Measurements from ENCODE around the gene NOX3. TPM values are rescaled to one million over a fixed set of nuclear protein-coding genes. Genes with fewer than 3 reads are reported as not detected.

NOX3 gene
- total and polyA plus RNA-seq, 2 of the 8 experiments (the other 6 are each of a cell fraction or from before 2014, with no cell fraction given) = not detected

DNA sequence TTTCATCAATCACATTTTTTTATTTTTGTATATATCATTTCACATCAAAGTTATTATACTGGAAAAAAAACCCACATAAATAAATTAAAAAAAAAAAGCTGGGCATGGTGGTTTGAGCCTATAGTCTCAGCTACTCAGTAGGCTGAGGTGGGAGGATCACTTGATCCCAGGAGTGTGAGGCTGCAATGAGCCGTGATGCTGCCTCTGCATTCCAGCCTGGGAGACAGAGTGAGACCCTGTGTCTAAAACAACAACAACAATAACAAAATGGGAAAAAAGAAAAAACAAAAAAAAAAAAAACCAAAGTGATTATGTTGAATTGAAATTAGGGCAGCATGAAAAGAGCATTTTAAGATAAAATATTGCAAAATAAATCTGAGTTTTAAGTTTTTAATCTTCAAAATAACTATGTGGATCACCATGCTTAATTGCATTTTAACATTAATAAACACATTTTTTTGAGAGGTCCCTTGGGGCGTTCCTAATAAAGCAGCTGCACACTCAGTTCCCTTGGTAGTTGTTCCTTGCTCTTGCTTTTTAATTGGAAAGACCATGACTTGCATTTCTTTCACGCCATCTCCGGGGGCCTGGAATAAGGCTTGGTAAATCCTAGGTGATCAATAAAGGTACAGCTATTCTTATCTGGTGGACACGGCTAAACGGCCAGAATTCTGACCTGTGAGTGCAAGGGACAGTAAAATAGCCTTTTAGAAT lies 15.1 kb downstream of the NOX3 start:
- Histone ChIP-seq H3K23ac (ENCODE audit: insufficient read length) (no peak overlapping the region), H2BK15ac (ENCODE audit: low read length) (no peak overlapping the region), H4K20me1 (replicated peaks in 1 of 2; ENCODE audit: control insufficient read depth in 1 of 2, insufficient read depth in 2 of 2, low read length in 2 of 2) (no peaks in the 10 kb centered on the region), H3K23me2 (ENCODE audit: low read depth, low read length) (no peaks in the 10 kb centered on the region), H2BK120ac (replicated peaks; ENCODE audit: low read depth, low read length) (no peak overlapping the region), H2BK20ac (ENCODE audit: low read length) (no peak overlapping the region), H3K27ac (ENCODE audit: low read depth, low read length) (no peak overlapping the region), H3K79me1 (ENCODE audit: low read depth, low read length) (no peaks in the 10 kb centered on the region), H3K4ac (replicated peaks; ENCODE audit: insufficient read length, low read depth, low read length) (no peak overlapping the region), H4K8ac (ENCODE audit: extremely low read depth, insufficient read depth, low read length) (no peak overlapping the region), H3K4me3 (ENCODE audit: extremely low read depth in 1 of 4, insufficient read depth in 2 of 4, low read depth in 3 of 4, low read length in 4 of 4) (no peak overlapping the region), H3K27me3 (replicated peaks in 1 of 4; ENCODE audit: control insufficient read depth in 3 of 4, extremely low read depth in 1 of 4, insufficient read depth in 3 of 4, low read length in 3 of 4) (no peaks in the 10 kb centered on the region), H2BK12ac (ENCODE audit: low read depth, low read length) (no peak overlapping the region), H2AK5ac (ENCODE audit: low read depth, low read length) (no peak overlapping the region), H2AFZ (ENCODE audit: low read length) (no peak overlapping the region), H3K79me2 (ENCODE audit: control insufficient read depth in 1 of 2, insufficient read depth in 2 of 2, low read length in 2 of 2) (no peaks in the 10 kb centered on the region), H3K56ac (replicated peaks; ENCODE audit: insufficient read length, low read depth, low read length) (no peak overlapping the region), H2BK5ac (ENCODE audit: low read depth, low read length) (no peak overlapping the region), H4K91ac (replicated peaks; ENCODE audit: insufficient read length, low read length) (no peak overlapping the region), H3K9ac (replicated peaks in 1 of 4; ENCODE audit: extremely low read depth in 1 of 4, low read depth in 3 of 4, low read length in 3 of 4) (no peak overlapping the region), H4K5ac (ENCODE audit: insufficient read length, low read depth, low read length) (no peak overlapping the region), H3K36me3 (ENCODE audit: control insufficient read depth in 2 of 4, insufficient read depth in 4 of 4, low read length in 3 of 4) (no peaks in the 10 kb centered on the region), H3K14ac (ENCODE audit: insufficient read length) (no peak overlapping the region), H3K4me2 (ENCODE audit: insufficient read depth in 1 of 2, low read depth in 2 of 2, low read length in 2 of 2) (no peak overlapping the region), H3K4me1 (replicated peaks in 1 of 4; ENCODE audit: control insufficient read depth in 3 of 4, insufficient read depth in 4 of 4, low read length in 3 of 4) (no peaks in the 10 kb centered on the region), H3K18ac (ENCODE audit: extremely low read depth, low read length) (no peak overlapping the region), H3K9me3 (ENCODE audit: insufficient read depth in 2 of 2, low read depth in 1 of 2, low read length in 1 of 2) (no peaks in the 10 kb centered on the region)
- DNase-seq (ENCODE audit: low read depth in 1 of 2, low spot score in 2 of 2) = no peak
- no peak for TF ChIP-seq CREB1 (IDR thresholded peaks at IDR 0.05)
- TF ChIP-seq RXRA (IDR thresholded peaks at IDR 0.05; ENCODE audit: insufficient read depth, low read depth, low read length) = no peak
- WGBS, 2 experiments (ENCODE audit: extremely low coverage in 1 of 2, insufficient coverage in 1 of 2, insufficient read length in 1 of 2, insufficient replicate concordance in 2 of 2, low coverage in 1 of 2, low lambda C conversion rate in 2 of 2, missing lambda C conversion rate in 1 of 2) = 85% methylated on average over 6 of the region's 6 CpGs; no CpG with 5 or more reads in 1 of the 2 experiments
- FAIRE-seq = no peak
- ChIA-PET CTCF (ENCODE audit: partially characterized antibody) (interaction anchor here (0.7 to 2.0 kb wide), 2 partner anchors 30 to 32 kb away, joined by 3 to 7 read pairs; no protein-coding TSS in a partner anchor), POLR2A (ENCODE audit: partially characterized antibody) (interaction anchor here (1.2 kb wide), 1 partner anchor 11 kb away, joined by 3 read pairs; no protein-coding TSS in a partner anchor)
